Dermis microvascular lymphatic vessel endothelial cell (primary cell): ENCODE results near the gene LUC7L. TPM values are rescaled to one million over a fixed set of nuclear protein-coding genes. Genes with fewer than 3 reads are reported as not detected.
A peak's percentile ranks its signal among the peaks of the same experiment; 100 is the strongest.
"Not testable (repeated sequence)": the region's sequence is repeated elsewhere in the genome, so short reads cannot be mapped to it uniquely, and the experiment has no call there.

Experiments used
- DNase-seq, 2 donors: peaks; one replicate each; pipeline versions ENCODE4 v3.0.0 to v3.0.0-alpha.2; 2010; ENCODE audit warnings: low read depth in 2 of 2
- total RNA-seq: library from RNA; depleted of rRNA; stranded (reverse); fragments of >200 nt; gene quantifications from 2 replicates; pipeline ENCODE4 v1.2.1, GENCODE V29; 2014

The LUC7L gene
- total RNA-seq, 1 donor from 2014 or later = 27.6 TPM

- not testable (repeated sequence) for DNase-seq
These were observed 1.1 kb upstream of the LUC7L start for GRCh38 chr16:230351-230750.

- no peak for DNase-seq
These were observed 557 bp upstream of the LUC7L start for GRCh38 chr16:229731-230281.

- peak; percentile 5 to 41 for DNase-seq
These were observed 948 bp downstream of the LUC7L start for GRCh38 chr16:228151-228851.

GRCh38 chr16:220021-220420 is 9.2 kb downstream of the LUC7L start:
- DNase-seq = no peak

GRCh38 chr16:212999-213398 is 16.2 kb downstream of the LUC7L start:
- DNase-seq = no peak

- DNase-seq = not testable (repeated sequence)
These were observed 17.5 kb downstream of the LUC7L start for GRCh38 chr16:211631-212180.

- not testable (repeated sequence) for DNase-seq
These were observed 19.9 kb downstream of the LUC7L start for GRCh38 chr16:209359-209758.

GRCh38 chr16:204046-204445 is 25.2 kb downstream of the LUC7L start:
- DNase-seq = not testable (repeated sequence)

GRCh38 chr16:203246-203645 is 26.0 kb downstream of the LUC7L start:
- DNase-seq = no peak

GRCh38 chr16:200388-200787 is 28.9 kb downstream of the LUC7L start:
- no peak for DNase-seq

GRCh38 chr16:194516-194915 is 34.7 kb downstream of the LUC7L start:
- DNase-seq = peak in 1 of 2 donors; percentile 55

GRCh38 chr16:193441-193840 is 35.8 kb downstream of the LUC7L start:
- no peak for DNase-seq

- no peak for DNase-seq
These were observed 36.6 kb downstream of the LUC7L start for GRCh38 chr16:192686-193085.

- no peak for DNase-seq
These were observed 37.4 kb downstream of the LUC7L start for GRCh38 chr16:191831-192230.

- no peak for DNase-seq
These were observed 39.6 kb downstream of the LUC7L start for GRCh38 chr16:189604-190186.

- DNase-seq = no peak
These were observed 40.6 kb downstream of the LUC7L start for GRCh38 chr16:188674-189073.

- DNase-seq = no peak
These were observed 41.9 kb downstream of the LUC7L start for GRCh38 chr16:187330-187729.

GRCh38 chr16:185691-186090 is 43.6 kb downstream of the LUC7L start:
- no peak for DNase-seq

GRCh38 chr16:185213-185612 is 44.0 kb downstream of the LUC7L start:
- no peak for DNase-seq

- DNase-seq = no peak
These were observed 46.2 kb downstream of the LUC7L start for GRCh38 chr16:183005-183404.

- DNase-seq = peak in 1 of 2 donors; percentile 15
These were observed 47.7 kb downstream of the LUC7L start for GRCh38 chr16:181565-182021.

- DNase-seq = peak; percentile 32 to 71
These were observed 48.3 kb downstream of the LUC7L start for GRCh38 chr16:180681-181564.
